ENCODE data around the gene PDX1.

GRCh38 chr13:27918041-27918917 is 1.5 kb upstream of the PDX1 start:
- TF ChIP-seq, protein P1, sequence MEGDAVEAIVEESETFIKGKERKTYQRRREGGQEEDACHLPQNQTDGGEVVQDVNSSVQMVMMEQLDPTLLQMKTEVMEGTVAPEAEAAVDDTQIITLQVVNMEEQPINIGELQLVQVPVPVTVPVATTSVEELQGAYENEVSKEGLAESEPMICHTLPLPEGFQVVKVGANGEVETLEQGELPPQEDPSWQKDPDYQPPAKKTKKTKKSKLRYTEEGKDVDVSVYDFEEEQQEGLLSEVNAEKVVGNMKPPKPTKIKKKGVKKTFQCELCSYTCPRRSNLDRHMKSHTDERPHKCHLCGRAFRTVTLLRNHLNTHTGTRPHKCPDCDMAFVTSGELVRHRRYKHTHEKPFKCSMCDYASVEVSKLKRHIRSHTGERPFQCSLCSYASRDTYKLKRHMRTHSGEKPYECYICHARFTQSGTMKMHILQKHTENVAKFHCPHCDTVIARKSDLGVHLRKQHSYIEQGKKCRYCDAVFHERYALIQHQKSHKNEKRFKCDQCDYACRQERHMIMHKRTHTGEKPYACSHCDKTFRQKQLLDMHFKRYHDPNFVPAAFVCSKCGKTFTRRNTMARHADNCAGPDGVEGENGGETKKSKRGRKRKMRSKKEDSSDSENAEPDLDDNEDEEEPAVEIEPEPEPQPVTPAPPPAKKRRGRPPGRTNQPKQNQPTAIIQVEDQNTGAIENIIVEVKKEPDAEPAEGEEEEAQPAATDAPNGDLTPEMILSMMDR (IDR thresholded peaks at IDR 0.05; ENCODE audit: insufficient read depth, low read length, poor library complexity, severe bottlenecking) = no peak
- no peak for TF ChIP-seq EZH2phosphoT487 (conservative IDR thresholded peaks at IDR 0.05; ENCODE audit: low read length)

Data from SU-DHL-6 (cell line).